Activated CD4-positive, alpha-beta T cell treated with anti-CD3 and anti-CD28 coated beads for 4 hours (primary cell): ENCODE measurements around the gene RPS26.
"Not testable (repeated sequence)": the region's sequence is repeated elsewhere in the genome, so short reads cannot be mapped to it uniquely, and the experiment has no call there.

ENCODE experiments used
- DNase-seq, 2 donors: peaks; one replicate each; pipeline ENCODE4 v3.0.0-alpha.2; 2020

RPS26 gene

GRCh38 chr12:56021889-56022497, 19.7 kb upstream of the RPS26 start:
- DNase-seq = no peak

- no peak for DNase-seq
These were observed 13.1 kb upstream of the RPS26 start for GRCh38 chr12:56028511-56029165.

GRCh38 chr12:56029166-56029519, 12.6 kb upstream of the RPS26 start:
- no peak for DNase-seq

- DNase-seq = peak; percentile 45 to 48
These were observed 11.9 kb upstream of the RPS26 start for GRCh38 chr12:56029666-56030293.

- DNase-seq = peak in 1 of 2 donors; percentile 14
These were observed 9.7 kb upstream of the RPS26 start for GRCh38 chr12:56031987-56032386.

- DNase-seq = no peak
These were observed 7.0 kb upstream of the RPS26 start for GRCh38 chr12:56034586-56035332.

- DNase-seq = no peak
These were observed 4.6 kb upstream of the RPS26 start for GRCh38 chr12:56037161-56037560.

- DNase-seq = no peak
These were observed 3.6 kb upstream of the RPS26 start for GRCh38 chr12:56038022-56038655.

- peak; percentile 14 to 16 for DNase-seq
These were observed 1.6 kb upstream of the RPS26 start for GRCh38 chr12:56040151-56040550.

- DNase-seq = no peak
These were observed 661 bp upstream of the RPS26 start for GRCh38 chr12:56040963-56041551.

GRCh38 chr12:56042430-56042813, 704 bp downstream of the RPS26 start:
- not testable (repeated sequence) for DNase-seq

GRCh38 chr12:56042843-56043242, 1.1 kb downstream of the RPS26 start:
- DNase-seq = no peak

GRCh38 chr12:56046027-56046780, 4.5 kb downstream of the RPS26 start:
- no peak for DNase-seq

GRCh38 chr12:56053407-56053893, 11.7 kb downstream of the RPS26 start:
- no peak for DNase-seq

- not testable (repeated sequence) for DNase-seq
These were observed 18.2 kb downstream of the RPS26 start for GRCh38 chr12:56059964-56060363.

- DNase-seq = no peak
These were observed 20.3 kb downstream of the RPS26 start for GRCh38 chr12:56061982-56062381.

- no peak for DNase-seq
These were observed 21.3 kb downstream of the RPS26 start for GRCh38 chr12:56062996-56063395.

- no peak for DNase-seq
These were observed 29.9 kb downstream of the RPS26 start for GRCh38 chr12:56071648-56072047.

GRCh38 chr12:56074396-56074795, 32.7 kb downstream of the RPS26 start:
- no peak for DNase-seq

- not testable (repeated sequence) for DNase-seq
These were observed 36.2 kb downstream of the RPS26 start for GRCh38 chr12:56077966-56078365.

GRCh38 chr12:56078427-56078826, 36.7 kb downstream of the RPS26 start:
- DNase-seq = no peak
